CD4-positive, CD25-positive, alpha-beta regulatory T cell (primary cell): ENCODE measurements around the gene BLID. TPM values are rescaled to one million over a fixed set of nuclear protein-coding genes. Genes with fewer than 3 reads are reported as not detected.

Experiments used
- ATAC-seq, 2 donors: fragments of 150-1000 bp; cut with Tn5 transposase; one replicate each; pipeline ENCODE4 v1.10.0; 2021; ENCODE audit warnings: low read depth in 2 of 2, moderate number of reproducible peaks in 2 of 2, moderate library complexity in 1 of 2
- DNase-seq, 3 donors: peaks; one replicate each; pipeline versions ENCODE4 v3.0.0 to v3.0.0-alpha.2; 2012 to 2022; ENCODE audit warnings: mixed read lengths in 1 of 3
- H3K27ac ChIP-seq: one replicate; pipeline ENCODE4 v1.7.0; 2013; ENCODE audit warnings: mild to moderate bottlenecking, low read length; ENCODE audit not compliant: insufficient read depth, poor library complexity, severe bottlenecking
- H3K27me3 ChIP-seq: one replicate; pipeline ENCODE4 v1.7.0; 2013; ENCODE audit warnings: low read length; ENCODE audit not compliant: control insufficient read depth, insufficient read depth
- H3K36me3 ChIP-seq: one replicate; pipeline ENCODE4 v1.7.0; 2013; ENCODE audit warnings: mild to moderate bottlenecking, low read length, moderate library complexity; ENCODE audit not compliant: control insufficient read depth, insufficient read depth
- H3K4me1 ChIP-seq: 2 replicates; pipeline ENCODE4 v1.7.0; 2013; ENCODE audit warnings: mild to moderate bottlenecking, low read length; ENCODE audit not compliant: insufficient read depth, control insufficient read depth, poor library complexity, severe bottlenecking
- H3K4me3 ChIP-seq: one replicate; pipeline ENCODE4 v1.7.0; 2013; ENCODE audit warnings: low read depth, mild to moderate bottlenecking, low read length, moderate library complexity
- H3K9me3 ChIP-seq, 2 experiments: 1 replicate in 1 of 2; 2 replicates in 1 of 2; pipeline ENCODE4 v1.7.0; 2013; ENCODE audit warnings: low read length in 2 of 2, mild to moderate bottlenecking in 1 of 2, moderate library complexity in 1 of 2; ENCODE audit not compliant: control insufficient read depth in 2 of 2
- H3K27ac Mint-ChIP-seq, 3 donors: one replicate each; pipeline ENCODE4 v1.8.0; 2020 to 2022; ENCODE audit warnings: mild to moderate bottlenecking in 3 of 3, mixed read lengths in 3 of 3, moderate library complexity in 2 of 3
- H3K27me3 Mint-ChIP-seq: one replicate; pipeline ENCODE4 v1.8.0; 2022; ENCODE audit warnings: mild to moderate bottlenecking, mixed read lengths
- H3K36me3 Mint-ChIP-seq: one replicate; pipeline ENCODE4 v1.8.0; 2020; ENCODE audit warnings: mixed read lengths
- H3K4me1 Mint-ChIP-seq, 4 donors: one replicate each; pipeline ENCODE4 v1.8.0; 2020 to 2022; ENCODE audit warnings: mixed read lengths in 4 of 4, mild to moderate bottlenecking in 1 of 4
- H3K4me3 Mint-ChIP-seq, 4 donors: one replicate each; pipeline ENCODE4 v1.8.0; 2020 to 2022; ENCODE audit warnings: mild to moderate bottlenecking in 4 of 4, mixed read lengths in 4 of 4, moderate library complexity in 3 of 4
- H3K9me3 Mint-ChIP-seq, 7 donors: one replicate each; pipeline ENCODE4 v1.8.0; 2020 to 2022; ENCODE audit warnings: mixed read lengths in 7 of 7, mild to moderate bottlenecking in 3 of 7, moderate library complexity in 2 of 7
- polyA plus RNA-seq, 4 donors: library from polyadenylated mRNA; unstranded; fragments of 300-500 nt; fragmentation: Illumina TruSeq; gene quantifications; one replicate each; pipeline ENCODE4 v1.2.3, GENCODE V29; 2021
- total RNA-seq: library from RNA; stranded (reverse); gene quantifications from one replicate; pipeline ENCODE4 v1.2.3, GENCODE V29; 2022

The BLID gene
- total and polyA plus RNA-seq, 5 donors from 2014 or later: not detected

- Mint-ChIP-seq H3K4me3 (no peak overlapping the region), H3K4me1 (no peaks in the 10 kb centered on the region), H3K36me3 (no peaks in the 10 kb centered on the region), H3K27ac (no peak overlapping the region), H3K27me3 (no peaks in the 10 kb centered on the region), H3K9me3 (peaks cover 0 to 3% (median 1%) of the 10 kb centered on the region in 7 donors)
- ATAC-seq: no peak
- Histone ChIP-seq H3K27ac (no peak overlapping the region), H3K4me3 (no peak overlapping the region), H3K9me3 (no peaks in the 10 kb centered on the region), H3K27me3 (no peaks in the 10 kb centered on the region), H3K4me1 (no peaks in the 10 kb centered on the region), H3K36me3 (no peaks in the 10 kb centered on the region)
- no peak for DNase-seq
These were observed 21.2 kb upstream of the BLID start for GRCh38 chr11:122137078-122137793.

DNA sequence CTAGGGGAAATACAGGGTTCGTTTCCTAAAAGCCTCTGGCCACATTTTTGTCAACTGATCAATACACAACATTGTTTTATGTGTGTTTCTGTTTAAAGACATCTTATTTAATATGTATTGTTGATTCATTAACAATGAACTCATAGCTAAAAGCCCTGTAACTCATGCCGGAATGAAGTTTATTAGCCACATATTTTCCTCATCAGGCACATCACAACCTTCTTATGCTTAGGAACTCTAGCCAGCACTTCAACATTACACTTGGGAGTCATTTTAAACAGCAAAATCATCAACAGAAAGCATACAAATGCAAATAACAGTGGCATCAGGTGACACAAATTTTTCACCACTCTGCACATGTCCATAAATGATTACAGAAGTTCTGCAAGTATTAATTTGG is 15.1 kb upstream of the BLID start:
- H3K9me3 Mint-ChIP-seq: peaks cover 0 to 3% (median 0%) of the 10 kb centered on the region in 7 donors
- no peaks in the 10 kb centered on the region for H3K4me1 ChIP-seq
- peaks cover 2% of the 10 kb centered on the region for H3K27me3 ChIP-seq
- H3K4me3 ChIP-seq: no peak overlapping the region
- H3K36me3 Mint-ChIP-seq: no peaks in the 10 kb centered on the region
- no peak overlapping the region for H3K4me3 Mint-ChIP-seq
- ATAC-seq (no peak), DNase-seq (no peak)
- no peak overlapping the region for H3K27ac ChIP-seq
- no peaks in the 10 kb centered on the region for H3K27me3 Mint-ChIP-seq
- no peak overlapping the region for H3K27ac Mint-ChIP-seq
- H3K36me3 ChIP-seq: no peaks in the 10 kb centered on the region
- H3K9me3 ChIP-seq: no peaks in the 10 kb centered on the region
- H3K4me1 Mint-ChIP-seq: no peaks in the 10 kb centered on the region

- ATAC-seq: no peak
- no peak for DNase-seq
- Histone ChIP-seq H3K27me3 (peaks cover 2% of the 10 kb centered on the region), H3K4me3 (no peak overlapping the region), H3K36me3 (no peaks in the 10 kb centered on the region), H3K4me1 (no peaks in the 10 kb centered on the region), H3K9me3 (no peaks in the 10 kb centered on the region), H3K27ac (no peak overlapping the region)
- H3K9me3 Mint-ChIP-seq: peaks cover 0 to 3% (median 0%) of the 10 kb centered on the region in 7 donors
- no peak overlapping the region for H3K4me3 Mint-ChIP-seq
- H3K4me1 Mint-ChIP-seq: no peaks in the 10 kb centered on the region
- H3K27me3 Mint-ChIP-seq: no peaks in the 10 kb centered on the region
- H3K36me3 Mint-ChIP-seq: no peaks in the 10 kb centered on the region
- H3K27ac Mint-ChIP-seq: no peak overlapping the region
These were observed 12.1 kb upstream of the BLID start for GRCh38 chr11:122128146-122128545.

DNA sequence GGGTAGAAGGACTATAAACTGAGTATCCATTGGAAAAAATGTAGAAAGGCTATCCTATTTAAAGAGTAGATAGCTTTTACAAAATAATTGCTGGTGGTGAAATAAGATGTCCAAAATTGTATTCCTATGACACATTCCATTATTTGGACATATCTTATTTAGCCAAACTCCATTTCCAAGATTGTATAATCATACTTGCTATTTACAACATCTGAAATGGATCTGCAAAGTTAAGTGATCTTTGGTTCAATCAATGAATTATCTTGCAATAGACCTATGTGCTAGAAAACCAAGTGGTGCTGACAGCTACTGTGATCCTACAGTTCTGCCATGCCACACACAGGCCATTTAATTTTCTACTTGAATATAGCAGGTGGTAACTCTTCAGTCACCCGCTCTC is 11.0 kb upstream of the BLID start:
- H3K9me3 Mint-ChIP-seq: peaks cover 0 to 3% (median 0%) of the 10 kb centered on the region in 7 donors
- Histone ChIP-seq H3K4me3 (no peak overlapping the region), H3K27ac (no peak overlapping the region), H3K4me1 (no peaks in the 10 kb centered on the region), H3K9me3 (no peaks in the 10 kb centered on the region), H3K36me3 (no peaks in the 10 kb centered on the region), H3K27me3 (peaks cover 2% of the 10 kb centered on the region)
- ATAC-seq (no peak), DNase-seq (no peak)
- H3K4me3 Mint-ChIP-seq: no peak overlapping the region
- H3K27ac Mint-ChIP-seq: no peak overlapping the region
- H3K36me3 Mint-ChIP-seq: no peaks in the 10 kb centered on the region
- no peaks in the 10 kb centered on the region for H3K27me3 Mint-ChIP-seq
- no peaks in the 10 kb centered on the region for H3K4me1 Mint-ChIP-seq

GRCh38 chr11:122126024-122126688 is 10.1 kb upstream of the BLID start:
- H3K9me3 ChIP-seq: no peaks in the 10 kb centered on the region
- no peaks in the 10 kb centered on the region for H3K36me3 ChIP-seq
- no peak for ATAC-seq
- H3K27me3 ChIP-seq: no peaks in the 10 kb centered on the region
- Mint-ChIP-seq H3K4me3 (peak overlapping the region in 1 of 4 donors; percentile 48), H3K36me3 (no peaks in the 10 kb centered on the region), H3K9me3 (peaks cover 0 to 3% (median 0%) of the 10 kb centered on the region in 7 donors), H3K4me1 (no peaks in the 10 kb centered on the region), H3K27ac (no peak overlapping the region), H3K27me3 (no peaks in the 10 kb centered on the region)
- no peak for DNase-seq
- no peak overlapping the region for H3K27ac ChIP-seq
- no peak overlapping the region for H3K4me3 ChIP-seq
- no peaks in the 10 kb centered on the region for H3K4me1 ChIP-seq

DNA sequence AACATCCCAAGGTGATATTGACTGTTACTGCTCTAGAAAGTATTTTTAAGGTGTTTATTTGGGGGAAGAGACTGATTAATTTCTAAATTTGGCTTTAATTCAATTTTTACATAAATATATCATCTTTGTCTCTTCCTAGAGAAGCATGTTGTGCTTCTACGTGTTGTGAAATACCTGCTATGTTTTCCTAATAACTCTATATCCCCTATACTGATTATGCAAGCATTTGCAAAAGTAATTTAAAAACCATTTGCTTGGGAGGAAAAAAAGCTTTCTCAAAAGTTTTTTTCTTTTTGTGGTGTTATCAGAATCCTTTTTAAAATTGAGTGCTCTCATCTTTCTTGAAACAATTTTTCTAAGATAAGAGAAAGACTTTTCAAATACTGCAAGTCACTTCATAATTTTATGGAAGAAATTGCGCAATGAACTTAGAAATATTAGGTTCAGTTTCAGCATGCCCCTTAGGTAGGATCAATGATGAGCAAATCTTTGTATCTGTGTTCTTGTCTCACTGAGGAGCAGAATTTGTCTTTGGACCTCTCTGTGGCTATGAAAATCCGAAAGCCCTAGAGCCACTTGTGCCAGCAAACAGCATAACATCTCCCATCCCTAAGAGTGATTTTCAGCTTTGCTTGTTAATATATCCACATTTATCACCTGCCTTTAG is 7.4 kb upstream of the BLID start:
- Histone ChIP-seq H3K4me3 (no peak overlapping the region), H3K4me1 (no peaks in the 10 kb centered on the region), H3K9me3 (no peaks in the 10 kb centered on the region), H3K27ac (no peak overlapping the region), H3K36me3 (no peaks in the 10 kb centered on the region), H3K27me3 (no peaks in the 10 kb centered on the region)
- Mint-ChIP-seq H3K4me3 (no peak overlapping the region), H3K27me3 (no peaks in the 10 kb centered on the region), H3K9me3 (peaks cover 0 to 3% (median 0%) of the 10 kb centered on the region in 7 donors), H3K4me1 (no peaks in the 10 kb centered on the region), H3K36me3 (no peaks in the 10 kb centered on the region), H3K27ac (no peak overlapping the region)
- DNase-seq: no peak
- no peak for ATAC-seq

DNA sequence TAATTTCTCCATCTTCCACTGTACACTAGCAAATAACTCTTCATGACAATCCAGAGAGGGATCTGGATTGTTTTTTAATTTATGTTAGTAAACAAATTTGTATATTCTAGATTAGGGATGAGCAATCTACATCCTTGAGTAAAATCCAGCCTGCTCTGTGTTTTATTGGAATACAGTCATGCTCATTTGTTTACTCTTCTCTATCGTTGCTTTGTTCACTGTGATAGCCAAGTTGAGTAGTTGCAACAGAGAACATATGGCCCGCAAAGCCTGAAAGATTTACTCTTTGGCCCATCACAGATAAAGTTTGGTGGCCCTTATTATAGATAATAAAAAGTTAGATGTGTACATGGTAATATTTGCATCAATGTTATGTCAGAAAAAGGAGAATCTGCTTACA is 6.2 kb upstream of the BLID start:
- H3K27me3 ChIP-seq: no peaks in the 10 kb centered on the region
- no peak for ATAC-seq
- H3K9me3 ChIP-seq: no peaks in the 10 kb centered on the region
- H3K36me3 Mint-ChIP-seq: no peaks in the 10 kb centered on the region
- no peak for DNase-seq
- no peaks in the 10 kb centered on the region for H3K27me3 Mint-ChIP-seq
- H3K4me3 Mint-ChIP-seq: no peak overlapping the region
- no peaks in the 10 kb centered on the region for H3K4me1 ChIP-seq
- H3K27ac ChIP-seq: no peak overlapping the region
- H3K4me3 ChIP-seq: no peak overlapping the region
- H3K36me3 ChIP-seq: no peaks in the 10 kb centered on the region
- no peaks in the 10 kb centered on the region for H3K4me1 Mint-ChIP-seq
- H3K27ac Mint-ChIP-seq: no peak overlapping the region
- H3K9me3 Mint-ChIP-seq: peaks cover 0 to 3% (median 0%) of the 10 kb centered on the region in 7 donors
